WTC11 (cell line): ENCODE measurements around the gene BFAR. TPM values are rescaled to one million over a fixed set of nuclear protein-coding genes. Genes with fewer than 3 reads are reported as not detected.

Experiments
- ATAC-seq: fragments of 200-7000 bp; cut with Tn5 transposase; 2 replicates; pipeline ENCODE4 v1.10.0; 2021; ENCODE audit warnings: mild to moderate bottlenecking, moderate library complexity
- CTCF ChIA-PET: fragments of 300-600 bp; sonication (Branson Sonifier 250); formaldehyde crosslinking; loops from one replicate; lab custom pipeline; 2021; ENCODE audit warnings: antibody characterized with exemption; lab: Charles Lee
- POLR2A ChIA-PET: fragments of 350-600 bp; sonication (Branson Sonifier 250); formaldehyde crosslinking; loops from one replicate; lab custom pipeline; 2021; ENCODE audit warnings: antibody characterized with exemption; lab: Charles Lee
- DNase-seq: peaks from one replicate; pipeline ENCODE4 v3.0.0; 2021; ENCODE audit warnings: low spot score
- H3K27ac Mint-ChIP-seq: 2 replicates; pipeline ENCODE4 v1.8.0; 2021; ENCODE audit warnings: mixed read lengths
- H3K27me3 Mint-ChIP-seq: 2 replicates; pipeline ENCODE4 v1.8.0; 2021; ENCODE audit warnings: low read depth, mild to moderate bottlenecking, moderate library complexity, mixed read lengths
- H3K36me3 Mint-ChIP-seq: 2 replicates; pipeline ENCODE4 v1.8.0; 2021; ENCODE audit warnings: mixed read lengths
- H3K4me1 Mint-ChIP-seq: 2 replicates; pipeline ENCODE4 v1.8.0; 2022; ENCODE audit warnings: mixed read lengths
- H3K4me3 Mint-ChIP-seq: 2 replicates; pipeline ENCODE4 v1.8.0; 2021; ENCODE audit warnings: mild to moderate bottlenecking, moderate library complexity, mixed read lengths
- H3K9me3 Mint-ChIP-seq: 2 replicates; pipeline ENCODE4 v1.8.0; 2021; ENCODE audit warnings: mixed read lengths
- ARID4B ChIP-seq: sonication (generic); formaldehyde crosslinking; IDR thresholded peaks from 2 replicates; pipeline ENCODE4 v1.8.0; 2023; ENCODE audit warnings: missing genetic modification reagents, mild to moderate bottlenecking, borderline replicate concordance
- CREB1 ChIP-seq: sonication (generic); formaldehyde crosslinking; IDR thresholded peaks from 2 replicates; pipeline ENCODE4 v1.8.0; 2023; ENCODE audit warnings: mild to moderate bottlenecking, missing genetic modification reagents
- E2F1 ChIP-seq: sonication (generic); formaldehyde crosslinking; IDR thresholded peaks from 2 replicates; pipeline ENCODE4 v1.8.0; 2022; ENCODE audit warnings: mild to moderate bottlenecking, missing genetic modification reagents
- E2F4 ChIP-seq: sonication (generic); formaldehyde crosslinking; IDR thresholded peaks from 2 replicates; pipeline ENCODE4 v1.8.1; 2022; ENCODE audit warnings: low read depth, mild to moderate bottlenecking, moderate library complexity, missing genetic modification reagents, borderline replicate concordance
- ELF4 ChIP-seq: sonication (generic); formaldehyde crosslinking; IDR thresholded peaks from 2 replicates; pipeline ENCODE4 v1.8.1; 2022; ENCODE audit warnings: low read depth, mild to moderate bottlenecking, moderate library complexity, missing genetic modification reagents
- EMX1 ChIP-seq: fragments of 250-450 bp; sonication (Bioruptor Pico); IDR thresholded peaks from 2 replicates; pipeline ENCODE4 v1.8.0; 2021; ENCODE audit warnings: mild to moderate bottlenecking
- FOXK1 ChIP-seq: sonication (generic); formaldehyde crosslinking; IDR thresholded peaks from 2 replicates; pipeline ENCODE4 v1.8.0; 2022; ENCODE audit warnings: mild to moderate bottlenecking, moderate library complexity, missing genetic modification reagents
- KAT7 ChIP-seq: sonication (generic); formaldehyde crosslinking; IDR thresholded peaks from 2 replicates; pipeline ENCODE4 v1.8.1; 2023; ENCODE audit warnings: missing genetic modification reagents, mild to moderate bottlenecking, borderline replicate concordance
- MYBL2 ChIP-seq: sonication (generic); formaldehyde crosslinking; IDR thresholded peaks from 2 replicates; pipeline ENCODE4 v1.8.1; 2023; ENCODE audit warnings: mild to moderate bottlenecking, moderate library complexity, missing genetic modification reagents
- PRDM15 ChIP-seq: sonication (generic); formaldehyde crosslinking; IDR thresholded peaks from 2 replicates; pipeline ENCODE4 v1.8.0; 2022; ENCODE audit warnings: missing genetic modification reagents
- RELA ChIP-seq: sonication (generic); formaldehyde crosslinking; IDR thresholded peaks from 2 replicates; pipeline ENCODE4 v1.8.1; 2022; ENCODE audit warnings: missing genetic modification reagents, mild to moderate bottlenecking, borderline replicate concordance
- SOX15 ChIP-seq: fragments of 250-450 bp; sonication (Bioruptor Pico); IDR thresholded peaks from 2 replicates; pipeline ENCODE4 v1.9.0; 2021; ENCODE audit warnings: mild to moderate bottlenecking
- TEAD1 ChIP-seq: sonication (generic); formaldehyde crosslinking; IDR thresholded peaks from 2 replicates; pipeline ENCODE4 v1.8.0; 2022; ENCODE audit warnings: mild to moderate bottlenecking, missing genetic modification reagents
- TP53 ChIP-seq: sonication (generic); formaldehyde crosslinking; IDR thresholded peaks from 2 replicates; pipeline ENCODE4 v1.8.1; 2023; ENCODE audit warnings: mild to moderate bottlenecking, missing genetic modification reagents
- USF1 ChIP-seq: sonication (generic); formaldehyde crosslinking; IDR thresholded peaks from 2 replicates; pipeline ENCODE4 v1.8.0; 2022; ENCODE audit warnings: mild to moderate bottlenecking, missing genetic modification reagents
- ZMAT4 ChIP-seq: fragments of 250-450 bp; sonication (Bioruptor Pico); IDR thresholded peaks from 2 replicates; pipeline ENCODE4 v1.9.0; 2021; ENCODE audit warnings: mild to moderate bottlenecking
- ZNF263 ChIP-seq: sonication (generic); formaldehyde crosslinking; IDR thresholded peaks from 2 replicates; pipeline ENCODE4 v1.8.1; 2022; ENCODE audit warnings: low read depth, mild to moderate bottlenecking, moderate library complexity, missing genetic modification reagents
- ZNF396 ChIP-seq: fragments of 250-450 bp; sonication (Bioruptor Pico); IDR thresholded peaks from 2 replicates; pipeline ENCODE4 v1.8.0; 2021; ENCODE audit warnings: mild to moderate bottlenecking, moderate library complexity, borderline replicate concordance
- ZNF532 ChIP-seq: fragments of 250-450 bp; sonication (Bioruptor Pico); IDR thresholded peaks from 2 replicates; pipeline ENCODE4 v1.9.0; 2021; ENCODE audit warnings: mild to moderate bottlenecking, borderline replicate concordance
- ZNF671 ChIP-seq: fragments of 250-450 bp; sonication (Bioruptor Pico); IDR thresholded peaks from 2 replicates; pipeline ENCODE4 v1.8.0; 2021; ENCODE audit warnings: mild to moderate bottlenecking
- total RNA-seq: library from RNA; stranded (reverse); gene quantifications from 3 replicates; pipeline ENCODE4 v1.2.3, GENCODE V29; 2021

Gene BFAR
- total RNA-seq, 1 experiment from 2014 or later: 70.3 TPM

GRCh38 chr16:14616280-14616679 is 16.5 kb upstream of the BFAR start (continued):
- no peak for TF ChIP-seq ARID4B (CRISPR knock-in tag)
- no peak for TF ChIP-seq ZMAT4 (CRISPR knock-in tag)
- TF ChIP-seq PRDM15: no peak
- TF ChIP-seq EMX1 (CRISPR knock-in tag): no peak
- TF ChIP-seq E2F1 (CRISPR knock-in tag): no peak
- TF ChIP-seq USF1: no peak

GRCh38 chr16:14618566-14618965 is 14.2 kb upstream of the BFAR start:
- Mint-ChIP-seq H3K27ac (no peak overlapping the region), H3K36me3 (peaks cover 56% of the 10 kb centered on the region)
- DNase-seq: no peak

More at GRCh38 chr16:14618566-14618965, 14.2 kb upstream of the BFAR start:
- Mint-ChIP-seq H3K4me3 (no peak overlapping the region), H3K4me1 (no peaks in the 10 kb centered on the region), H3K9me3 (no peaks in the 10 kb centered on the region), H3K27me3 (no peaks in the 10 kb centered on the region)
- TF ChIP-seq KAT7 (CRISPR knock-in tag): no peak
- TF ChIP-seq ELF4 (CRISPR knock-in tag): no peak
- no peak for TF ChIP-seq TEAD1 (CRISPR knock-in tag)
- TF ChIP-seq E2F4 (CRISPR knock-in tag): no peak
- no peak for TF ChIP-seq CREB1 (CRISPR knock-in tag)
- TF ChIP-seq RELA (CRISPR knock-in tag): no peak
- TF ChIP-seq ZNF671 (CRISPR knock-in tag): no peak
- TF ChIP-seq FOXK1 (CRISPR knock-in tag): no peak
- TF ChIP-seq MYBL2 (CRISPR knock-in tag): no peak
- no peak for TF ChIP-seq SOX15 (CRISPR knock-in tag)
- TF ChIP-seq ZNF396 (CRISPR knock-in tag): no peak
- TF ChIP-seq ZNF263 (CRISPR knock-in tag): no peak
- TF ChIP-seq TP53 (CRISPR knock-in tag): no peak
- no peak for TF ChIP-seq ZNF532 (CRISPR knock-in tag)
- ChIA-PET CTCF (no interaction called here), POLR2A (no interaction called here)
- ATAC-seq: no peak
